NCI-H748 treated with DMSO at 0.1 percent for 48 hours (cell line): Measurements from ENCODE around the gene PSMG4.

Experiments used
- DNase-seq: peaks from one replicate; lab custom pipeline; 2025; lab: John Stamatoyannopoulos, UW

PSMG4 gene

DNA sequence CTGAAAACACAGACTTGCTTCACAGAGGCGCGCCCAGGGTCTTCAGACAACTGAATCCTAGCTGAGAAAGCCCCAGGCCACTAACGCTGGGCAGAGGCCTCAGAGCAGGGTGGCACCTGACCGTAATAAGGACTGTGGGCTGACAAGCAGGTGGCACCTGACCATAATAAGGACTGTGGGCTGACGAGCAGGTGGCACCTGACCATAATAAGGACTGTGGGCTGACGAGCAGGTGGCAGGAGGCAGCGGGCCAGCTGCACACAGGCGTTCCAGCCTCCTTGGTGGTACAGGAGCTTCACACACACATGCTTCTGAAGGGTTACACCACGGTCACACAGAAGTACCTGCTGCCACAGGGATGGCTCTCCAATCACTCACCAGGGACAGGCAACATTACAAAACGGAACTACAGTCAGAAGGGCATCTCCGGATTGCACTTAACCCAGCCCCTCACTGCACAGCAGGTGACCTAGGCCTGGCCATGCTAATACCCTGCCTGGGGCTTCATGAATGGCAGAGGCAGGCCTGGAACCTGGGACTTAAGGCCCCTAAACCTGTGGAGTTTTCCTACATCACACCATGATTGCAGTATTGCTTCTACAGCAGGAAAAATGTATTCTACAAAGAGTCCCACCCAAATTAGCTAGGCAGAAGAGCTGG, 50.8 kb downstream of the PSMG4 start:
- DNase-seq: no peak

DNA sequence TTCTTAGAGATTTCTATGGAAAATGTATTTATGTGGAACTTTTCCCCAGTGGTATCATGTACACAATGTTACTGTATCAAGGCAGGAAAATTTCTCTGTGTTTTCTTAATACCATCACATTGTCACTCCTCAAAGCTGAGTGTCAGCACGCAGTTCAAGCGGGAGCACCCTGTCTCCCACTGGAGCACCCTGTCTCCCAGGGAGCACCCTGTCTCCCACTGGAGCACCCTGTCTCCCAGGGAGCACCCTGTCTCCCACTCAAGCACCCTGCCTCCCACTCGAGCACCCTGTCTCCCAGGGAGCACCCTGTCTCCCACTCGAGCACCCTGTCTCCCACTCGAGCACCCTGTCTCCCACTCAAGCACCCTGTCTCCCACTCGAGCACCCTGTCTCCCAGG, 51.3 kb downstream of the PSMG4 start:
- no peak for DNase-seq

DNA sequence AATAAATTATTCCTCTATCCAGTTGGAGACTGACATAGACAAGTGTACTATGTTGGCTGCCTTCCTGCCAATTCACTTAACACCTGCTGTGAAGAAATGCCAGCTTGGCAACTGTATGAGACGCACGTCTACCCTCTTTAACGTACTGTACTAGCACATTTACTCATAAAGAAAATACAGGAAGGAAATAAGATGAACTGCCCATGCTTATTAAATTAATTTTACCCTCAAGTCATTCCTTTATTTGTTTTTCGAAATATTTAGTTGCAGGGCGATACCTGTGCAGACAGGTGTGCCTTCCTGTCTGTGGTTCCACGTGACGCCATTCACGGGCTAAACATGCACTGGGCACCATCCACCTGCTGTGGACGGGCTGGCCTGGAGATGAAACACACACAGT, 52.0 kb downstream of the PSMG4 start:
- DNase-seq: no peak

DNA sequence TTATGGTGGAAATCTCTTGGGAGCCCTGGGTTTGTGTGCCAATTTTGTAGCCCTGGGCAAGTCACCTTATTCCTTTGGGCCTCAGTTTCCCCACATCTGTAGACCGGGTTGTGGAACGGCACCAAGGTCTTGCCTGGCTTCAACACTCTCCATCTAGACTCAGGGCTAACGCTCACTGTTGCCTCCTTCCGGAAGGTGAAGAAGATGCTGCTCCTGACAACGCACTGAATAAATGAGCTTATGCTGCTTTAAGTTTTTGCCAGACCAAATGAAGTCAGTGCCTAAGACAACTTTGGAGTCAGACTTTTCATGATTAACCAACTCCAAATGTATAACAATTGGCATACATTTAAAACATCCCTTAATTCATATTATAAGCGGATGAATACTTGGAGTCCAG, 53.1 kb downstream of the PSMG4 start:
- no peak for DNase-seq

DNA sequence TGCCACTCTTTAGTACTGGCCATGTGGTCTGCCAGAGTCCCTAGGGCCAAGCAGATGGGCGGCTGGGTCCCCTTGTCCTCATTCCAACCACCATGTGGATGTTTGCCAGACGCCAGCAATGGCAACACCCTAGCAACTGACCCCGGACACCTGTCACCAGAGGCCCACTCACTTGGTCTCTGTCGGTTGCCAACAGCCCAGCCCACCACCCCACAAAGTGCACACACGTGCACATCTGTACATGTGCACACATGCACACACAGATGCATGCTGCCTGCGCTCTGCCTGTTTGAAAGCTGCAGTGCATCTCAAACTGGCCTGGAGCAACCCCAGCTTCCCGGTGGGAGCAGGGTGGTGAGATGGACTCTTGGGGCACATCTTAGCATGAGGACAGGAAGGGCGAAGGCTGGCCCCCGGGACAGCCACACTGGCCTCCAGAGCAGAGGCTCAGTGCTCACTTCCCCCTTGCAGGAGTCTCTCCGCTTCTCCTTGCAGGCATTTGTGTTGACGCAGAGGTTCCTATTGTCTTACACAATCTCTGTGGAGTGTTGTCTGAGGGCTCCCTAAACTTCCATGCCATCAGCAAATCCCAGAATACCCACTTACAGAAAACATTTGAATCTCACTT, 54.0 kb downstream of the PSMG4 start:
- no peak for DNase-seq

DNA sequence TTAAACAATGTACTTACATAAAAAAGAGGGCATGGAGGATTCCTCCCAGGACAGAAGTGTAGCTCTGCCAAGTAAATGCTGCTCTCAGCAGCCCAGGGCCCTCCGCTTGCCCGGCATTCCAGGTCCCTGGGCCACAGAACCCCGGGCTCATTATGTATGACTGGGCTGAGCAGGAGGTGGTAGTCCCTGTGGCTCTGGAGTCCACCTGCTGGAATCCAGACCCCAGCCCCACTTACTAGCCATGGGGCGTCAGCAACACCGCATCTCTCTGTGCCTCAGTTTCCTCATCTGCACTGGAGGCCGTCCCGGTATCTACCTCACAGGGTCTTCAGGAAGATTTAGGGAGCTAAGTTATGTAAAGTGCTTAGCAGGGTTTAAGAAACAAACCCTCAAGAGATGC, 55.4 kb downstream of the PSMG4 start:
- DNase-seq: no peak

DNA sequence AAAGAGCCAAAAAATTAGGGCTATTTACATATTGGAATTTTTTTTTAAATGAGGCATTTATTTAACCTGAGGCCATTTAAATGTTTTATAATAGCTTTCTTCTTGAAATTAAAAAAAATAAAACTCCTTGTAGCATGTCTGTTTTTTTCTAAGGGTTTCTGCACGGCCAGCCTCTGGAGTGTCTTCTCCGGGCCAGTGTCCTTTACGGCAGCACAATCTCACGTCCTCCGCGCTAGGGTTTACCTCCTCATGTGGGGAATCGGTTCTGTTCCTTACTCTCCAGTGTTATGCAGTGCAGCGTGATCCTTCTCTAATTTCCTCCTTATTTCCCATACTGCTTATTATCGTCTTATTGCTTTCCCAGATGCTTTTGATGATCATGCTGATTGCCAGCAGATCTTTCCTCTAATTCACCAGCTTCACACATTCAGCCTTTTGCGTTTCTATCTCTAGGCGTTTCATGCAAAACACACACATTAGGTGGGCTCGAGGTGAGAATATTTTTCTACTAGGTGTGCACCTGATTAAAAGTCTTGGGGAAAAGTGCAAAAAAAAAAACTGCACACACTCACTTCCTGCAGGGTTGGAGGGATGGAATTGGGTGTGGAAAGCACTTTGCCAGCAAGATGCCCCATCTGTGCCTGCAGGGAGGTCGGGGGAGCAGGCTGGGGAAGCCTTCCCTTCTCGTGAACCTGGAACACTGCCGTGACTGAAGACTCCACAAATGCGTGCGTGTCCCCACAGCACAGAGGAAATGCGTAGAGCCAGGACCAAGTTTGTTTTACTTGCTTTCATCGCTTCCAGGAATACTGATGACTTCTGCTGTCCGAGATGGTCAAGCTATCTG, 56.1 kb downstream of the PSMG4 start:
- DNase-seq: no peak

DNA sequence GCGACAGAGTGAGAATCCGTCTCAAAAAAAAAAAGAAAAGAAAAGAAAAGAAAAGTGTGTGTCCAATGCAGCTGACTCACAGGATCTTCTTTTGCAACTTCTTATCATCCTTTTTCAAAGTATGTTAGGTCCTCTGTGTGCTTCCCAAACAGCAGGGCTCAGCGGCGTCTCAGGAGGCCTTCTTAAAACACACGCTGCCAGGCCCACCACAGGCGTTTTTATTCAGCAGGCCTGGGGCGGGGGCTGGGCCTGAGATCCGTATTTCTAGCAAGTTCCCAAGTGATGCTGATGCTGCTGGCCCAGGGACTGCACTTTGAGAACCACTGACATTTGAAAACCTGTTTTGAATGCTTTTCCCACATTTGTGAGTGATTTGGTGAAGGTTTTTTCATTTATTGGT, 57.1 kb downstream of the PSMG4 start:
- DNase-seq: no peak

DNA sequence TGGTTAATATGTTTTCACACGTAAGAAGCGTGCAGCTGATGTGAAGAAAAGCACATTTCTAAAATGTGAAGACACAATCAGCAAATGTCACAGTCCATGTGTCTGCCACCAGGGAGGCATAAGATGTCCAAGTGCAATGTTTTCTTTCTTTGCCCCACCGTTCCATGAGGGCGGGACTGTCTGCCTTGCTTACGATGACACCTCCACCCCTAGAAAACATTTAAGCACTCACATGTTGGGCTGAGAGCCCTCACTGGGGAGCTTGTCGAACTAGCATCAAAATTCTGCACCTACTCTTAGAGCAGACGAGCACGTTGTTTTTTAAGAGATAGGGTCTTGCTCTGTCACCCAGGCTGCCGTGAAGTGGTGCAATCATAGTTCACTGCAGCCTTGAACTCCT, 57.6 kb downstream of the PSMG4 start:
- DNase-seq: no peak

DNA sequence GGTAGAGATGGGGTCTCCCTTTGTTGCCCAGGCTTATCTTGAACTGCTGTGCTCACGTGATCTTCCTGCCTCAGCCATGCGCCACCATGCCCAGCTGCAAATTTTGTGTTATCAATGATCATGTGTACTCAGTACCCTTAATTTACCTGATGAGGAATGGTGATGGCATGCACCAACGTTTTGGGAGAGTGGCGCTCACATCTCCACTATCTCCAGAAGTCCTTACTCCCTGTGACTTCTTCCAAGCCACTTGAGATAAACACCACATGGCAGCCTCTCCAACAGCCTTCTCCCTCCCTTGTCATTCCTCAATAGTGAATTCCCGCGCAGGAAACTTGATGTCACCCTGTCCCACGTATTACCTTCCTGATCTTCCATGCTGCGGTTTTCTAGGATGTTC, 58.1 kb downstream of the PSMG4 start:
- no peak for DNase-seq
